GM12878 (cell line): ENCODE data around the gene RNF7. TPM values are rescaled to one million over a fixed set of nuclear protein-coding genes. Genes with fewer than 3 reads are reported as not detected.
A peak's percentile ranks its signal among the peaks of the same experiment; 100 is the strongest.

Experiments used
- CBFB ChIP-seq: IDR thresholded peaks from 2 replicates; pipeline ENCODE4 v1.6.1; 2016; ENCODE audit warnings: antibody characterized with exemption, low read depth
- RUNX3 ChIP-seq: IDR thresholded peaks from 2 replicates; pipeline ENCODE4 v1.6.1; 2012; ENCODE audit warnings: low read length, inconsistent platforms
- TCF3 ChIP-seq: IDR thresholded peaks from 2 replicates; pipeline ENCODE4 v1.6.1; 2012; ENCODE audit warnings: low read depth, mild to moderate bottlenecking, low read length, borderline replicate concordance; ENCODE audit not compliant: insufficient read depth
- ZNF384 ChIP-seq: IDR thresholded peaks from 2 replicates; pipeline ENCODE4 v1.6.1; 2012; ENCODE audit warnings: low read depth, mild to moderate bottlenecking, low read length, improper control_type of control experiment, borderline replicate concordance
- polyA plus RNA-seq, 11 experiments: library from polyadenylated mRNA; depleted of rRNA in 4 of 11; unstranded in 6 of 11; stranded (reverse) in 5 of 11; fragments of >200 nt; fragmentation: Nextera tagmentation in 4 of 11; fragmentation: Illumina TruSeq in 1 of 11; extraction: Ambion mirVana in 4 of 11; extraction: Trizol in 1 of 11; gene quantifications; 1 replicate in 1 of 11; 2 replicates in 10 of 11; pipeline versions ENCODE4 v1.2.1 to v1.2.3, GENCODE V29; 2011 to 2016; ENCODE audit warnings: inconsistent platforms in 2 of 11, missing spikeins in 2 of 11, low read depth in 1 of 11
- small RNA-seq: library from RNA; depleted of rRNA; stranded (forward); fragments of <200 nt; gene quantifications from one replicate; pipeline ENCODE3, GENCODE V24; 2014
- total RNA-seq, 4 experiments: library from RNA; depleted of rRNA in 3 of 4; stranded (reverse); fragments of >200 nt in 3 of 4; fragmentation: Illumina TruSeq in 1 of 4; extraction: Trizol in 1 of 4; gene quantifications; 2 replicates each; pipeline versions ENCODE4 v1.2.1 to v1.2.3, GENCODE V29; 2013 to 2021
- TF ChIP-seq, protein P1 (sequence below): fragments of 450-650 bp; IDR thresholded peaks from 2 replicates; pipeline ENCODE4 v1.6.1; 2017; ENCODE audit warnings: mild to moderate bottlenecking, moderate library complexity

The RNF7 gene
- total and polyA plus RNA-seq, 10 of the 15 experiments (the other 5 are each of a cell fraction or from before 2014, with no cell fraction given), result 36.0 to 146 (median 76.4) TPM

GRCh38 chr3:141796081-141796888 lies 58.2 kb downstream of the RNF7 start (continued):
- TF ChIP-seq, protein P1, sequence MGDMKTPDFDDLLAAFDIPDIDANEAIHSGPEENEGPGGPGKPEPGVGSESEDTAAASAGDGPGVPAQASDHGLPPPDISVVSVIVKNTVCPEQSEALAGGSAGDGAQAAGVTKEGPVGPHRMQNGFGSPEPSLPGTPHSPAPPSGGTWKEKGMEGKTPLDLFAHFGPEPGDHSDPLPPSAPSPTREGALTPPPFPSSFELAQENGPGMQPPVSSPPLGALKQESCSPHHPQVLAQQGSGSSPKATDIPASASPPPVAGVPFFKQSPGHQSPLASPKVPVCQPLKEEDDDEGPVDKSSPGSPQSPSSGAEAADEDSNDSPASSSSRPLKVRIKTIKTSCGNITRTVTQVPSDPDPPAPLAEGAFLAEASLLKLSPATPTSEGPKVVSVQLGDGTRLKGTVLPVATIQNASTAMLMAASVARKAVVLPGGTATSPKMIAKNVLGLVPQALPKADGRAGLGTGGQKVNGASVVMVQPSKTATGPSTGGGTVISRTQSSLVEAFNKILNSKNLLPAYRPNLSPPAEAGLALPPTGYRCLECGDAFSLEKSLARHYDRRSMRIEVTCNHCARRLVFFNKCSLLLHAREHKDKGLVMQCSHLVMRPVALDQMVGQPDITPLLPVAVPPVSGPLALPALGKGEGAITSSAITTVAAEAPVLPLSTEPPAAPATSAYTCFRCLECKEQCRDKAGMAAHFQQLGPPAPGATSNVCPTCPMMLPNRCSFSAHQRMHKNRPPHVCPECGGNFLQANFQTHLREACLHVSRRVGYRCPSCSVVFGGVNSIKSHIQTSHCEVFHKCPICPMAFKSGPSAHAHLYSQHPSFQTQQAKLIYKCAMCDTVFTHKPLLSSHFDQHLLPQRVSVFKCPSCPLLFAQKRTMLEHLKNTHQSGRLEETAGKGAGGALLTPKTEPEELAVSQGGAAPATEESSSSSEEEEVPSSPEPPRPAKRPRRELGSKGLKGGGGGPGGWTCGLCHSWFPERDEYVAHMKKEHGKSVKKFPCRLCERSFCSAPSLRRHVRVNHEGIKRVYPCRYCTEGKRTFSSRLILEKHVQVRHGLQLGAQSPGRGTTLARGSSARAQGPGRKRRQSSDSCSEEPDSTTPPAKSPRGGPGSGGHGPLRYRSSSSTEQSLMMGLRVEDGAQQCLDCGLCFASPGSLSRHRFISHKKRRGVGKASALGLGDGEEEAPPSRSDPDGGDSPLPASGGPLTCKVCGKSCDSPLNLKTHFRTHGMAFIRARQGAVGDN, result no peak
- TF ChIP-seq RUNX3 (peak; percentile 93), CBFB (0 out of 2 replicates have a peak, but pooled peaks have one; percentile 48), ZNF384 (no peak), TCF3 (peak; percentile 73; the same call in 1 of the 2 replicates)

Small RNAs within 50 kb of the gene (small RNA-seq; reads per million reads assigned to genes)
- gene AC112771.1, result not detected

Other genes with a start within 250 kb of the RNF7 start
- not detected in 2 replicates for gene GRK7, start 25.1 kb downstream of the RNF7 start, total RNA-seq (2014; rRNA removed)
- not detected in 2 replicates for gene GRK7, start 25.1 kb downstream of the RNF7 start, total RNA-seq (2014; rRNA removed; fragmentation: Illumina TruSeq; extraction: Trizol)
- gene GRK7, start 25.1 kb downstream of the RNF7 start, total RNA-seq (2021), result not detected in 2 replicates
- gene GRK7, start 25.1 kb downstream of the RNF7 start, polyA plus RNA-seq (2011; rRNA removed), result not detected in 2 replicates
- not detected in 2 replicates for gene GRK7, start 25.1 kb downstream of the RNF7 start, polyA plus RNA-seq (2014; fragmentation: Illumina TruSeq; extraction: Trizol)
- not detected for gene GRK7, start 25.1 kb downstream of the RNF7 start, polyA plus RNA-seq (2014; fragmentation: Nextera tagmentation; extraction: Ambion mirVana)
- not detected in 2 replicates for gene GRK7, start 25.1 kb downstream of the RNF7 start, polyA plus RNA-seq (2014; rRNA removed)
- gene GRK7, start 25.1 kb downstream of the RNF7 start, polyA plus RNA-seq (2016; fragmentation: Nextera tagmentation; extraction: Ambion mirVana), result not detected
- gene ATP1B3, start 138.3 kb downstream of the RNF7 start, total RNA-seq (2014; rRNA removed), result 34.3 and 42.5 TPM in 2 replicates
- 61.5 and 65.1 TPM in 2 replicates for gene ATP1B3, start 138.3 kb downstream of the RNF7 start, total RNA-seq (2014; rRNA removed; fragmentation: Illumina TruSeq; extraction: Trizol)
- gene ATP1B3, start 138.3 kb downstream of the RNF7 start, total RNA-seq (2021), result 102 and 107 TPM in 2 replicates
- 109 and 113 TPM in 2 replicates for gene ATP1B3, start 138.3 kb downstream of the RNF7 start, polyA plus RNA-seq (2011; rRNA removed)
- 86.5 and 87.4 TPM in 2 replicates for gene ATP1B3, start 138.3 kb downstream of the RNF7 start, polyA plus RNA-seq (2014; fragmentation: Illumina TruSeq; extraction: Trizol)
- 100 to 1,000 TPM in 1 of 2 experiments, 10 to 100 TPM in 1; 41.4 to 102 TPM for gene ATP1B3, start 138.3 kb downstream of the RNF7 start, polyA plus RNA-seq (2014; fragmentation: Nextera tagmentation; extraction: Ambion mirVana)
- 54.7 and 60.7 TPM in 2 replicates for gene ATP1B3, start 138.3 kb downstream of the RNF7 start, polyA plus RNA-seq (2014; rRNA removed)
- 100 to 1,000 TPM; 182 to 200 TPM for gene ATP1B3, start 138.3 kb downstream of the RNF7 start, polyA plus RNA-seq (2016; fragmentation: Nextera tagmentation; extraction: Ambion mirVana)